GM13976 (cell line): ENCODE results near the gene AKAP1.

Source experiments
- DNase-seq: peaks from one replicate; pipeline ENCODE4 v3.0.0; 2012; ENCODE audit warnings: low spot score
- CTCF ChIP-seq: IDR thresholded peaks from 2 replicates; pipeline ENCODE4 v1.5.1; 2012; ENCODE audit warnings: borderline replicate concordance, mild to moderate bottlenecking; ENCODE audit not compliant: insufficient read depth; ENCODE audit errors: extremely low read depth, missing control alignments, control extremely low read depth
- in situ Hi-C: fragments of 300-500 bp; cut with MboI; formaldehyde crosslinking; loops from one replicate; pipeline ENCODE4 v1.12.0; 2022; ENCODE audit warnings: low sequenced_read_pairs, mixed read lengths, inconsistent platforms; ENCODE audit not compliant: unreplicated experiment

Gene AKAP1

GRCh38 chr17:57132663-57133062 is 47.6 kb downstream of the AKAP1 start:
- no peak for TF ChIP-seq CTCF
- in situ Hi-C loops, result no loop called here
- DNase-seq, result no peak

GRCh38 chr17:57133486-57133885 is 48.4 kb downstream of the AKAP1 start:
- in situ Hi-C loops, result no loop called here
- no peak for TF ChIP-seq CTCF
- no peak for DNase-seq

GRCh38 chr17:57135026-57135788 is 50.2 kb downstream of the AKAP1 start:
- in situ Hi-C loops, result no loop called here
- no peak for DNase-seq
- TF ChIP-seq CTCF, result no peak

- in situ Hi-C loops, result no loop called here
- TF ChIP-seq CTCF, result no peak
- DNase-seq, result no peak
These were observed 50.8 kb downstream of the AKAP1 start for GRCh38 chr17:57135789-57136291.

- in situ Hi-C loops, result no loop called here
- no peak for DNase-seq
- TF ChIP-seq CTCF, result no peak
These were observed 51.3 kb downstream of the AKAP1 start for GRCh38 chr17:57136355-57136754.

- in situ Hi-C loops, result no loop called here
- DNase-seq, result no peak
- TF ChIP-seq CTCF, result no peak
These were observed 53.2 kb downstream of the AKAP1 start for GRCh38 chr17:57138030-57138911.
